Measurements from ENCODE around the gene GDPD2.

- TF ChIP-seq, protein P1, sequence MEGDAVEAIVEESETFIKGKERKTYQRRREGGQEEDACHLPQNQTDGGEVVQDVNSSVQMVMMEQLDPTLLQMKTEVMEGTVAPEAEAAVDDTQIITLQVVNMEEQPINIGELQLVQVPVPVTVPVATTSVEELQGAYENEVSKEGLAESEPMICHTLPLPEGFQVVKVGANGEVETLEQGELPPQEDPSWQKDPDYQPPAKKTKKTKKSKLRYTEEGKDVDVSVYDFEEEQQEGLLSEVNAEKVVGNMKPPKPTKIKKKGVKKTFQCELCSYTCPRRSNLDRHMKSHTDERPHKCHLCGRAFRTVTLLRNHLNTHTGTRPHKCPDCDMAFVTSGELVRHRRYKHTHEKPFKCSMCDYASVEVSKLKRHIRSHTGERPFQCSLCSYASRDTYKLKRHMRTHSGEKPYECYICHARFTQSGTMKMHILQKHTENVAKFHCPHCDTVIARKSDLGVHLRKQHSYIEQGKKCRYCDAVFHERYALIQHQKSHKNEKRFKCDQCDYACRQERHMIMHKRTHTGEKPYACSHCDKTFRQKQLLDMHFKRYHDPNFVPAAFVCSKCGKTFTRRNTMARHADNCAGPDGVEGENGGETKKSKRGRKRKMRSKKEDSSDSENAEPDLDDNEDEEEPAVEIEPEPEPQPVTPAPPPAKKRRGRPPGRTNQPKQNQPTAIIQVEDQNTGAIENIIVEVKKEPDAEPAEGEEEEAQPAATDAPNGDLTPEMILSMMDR (conservative IDR thresholded peaks at IDR 0.05 in 1 of 2, IDR thresholded peaks at IDR 0.05 in 1 of 2; ENCODE audit: extremely low read depth in 1 of 2, insufficient read depth in 1 of 2, low read depth in 1 of 2, low read length in 2 of 2), result no peak
- TF ChIP-seq EZH2 (IDR thresholded peaks at IDR 0.05; ENCODE audit: borderline replicate concordance, low read length), result no peak
These were observed 43.9 kb downstream of the GDPD2 start for GRCh38 chrX:70466968-70467367.

All from mammary epithelial cell (primary cell).